CD4-positive, alpha-beta T cell treated with Interferon gamma for 1 hour (primary cell): ENCODE data around the gene ROBO2.

ENCODE experiments used
- DNase-seq: peaks from one replicate; pipeline ENCODE4 v3.0.0-alpha.2; 2020

Gene ROBO2

DNA sequence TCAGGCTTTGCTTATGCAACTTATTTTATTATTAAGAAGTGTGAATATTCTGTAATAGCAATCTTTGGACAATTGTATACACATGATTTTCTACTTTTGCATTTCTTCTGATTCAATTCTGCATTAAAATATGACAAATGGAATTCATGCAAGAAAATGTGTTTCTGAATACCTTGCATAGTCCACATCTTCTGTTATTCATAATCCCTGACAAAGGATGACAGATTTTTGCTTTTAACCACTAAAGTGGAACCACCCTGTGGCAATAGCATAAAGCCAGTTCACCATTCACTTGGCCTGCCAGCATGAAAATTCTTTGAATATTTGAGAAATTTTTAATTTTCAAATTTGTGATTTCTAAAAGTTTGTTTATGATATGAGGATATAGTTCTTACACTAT lies 397.0 kb downstream of the ROBO2 start:
- DNase-seq: no peak

DNA sequence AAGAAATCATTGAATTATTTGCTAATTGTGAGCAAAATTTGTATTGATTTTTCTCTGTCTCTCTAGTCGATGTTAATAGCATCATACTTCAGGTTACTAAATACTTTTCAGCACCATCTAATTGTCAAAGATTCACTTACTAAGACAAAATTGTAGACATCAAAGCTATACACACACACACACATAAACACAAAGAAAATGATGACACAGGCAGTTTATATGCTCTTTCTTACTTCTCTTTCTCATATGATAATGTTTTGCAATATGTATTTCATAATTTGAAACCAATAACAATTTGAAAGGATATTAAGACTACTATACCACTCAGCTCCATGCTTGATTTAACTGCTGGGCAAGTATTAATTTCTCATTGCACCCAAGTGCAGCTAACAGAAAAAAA lies 406.2 kb downstream of the ROBO2 start:
- DNase-seq: no peak

DNA sequence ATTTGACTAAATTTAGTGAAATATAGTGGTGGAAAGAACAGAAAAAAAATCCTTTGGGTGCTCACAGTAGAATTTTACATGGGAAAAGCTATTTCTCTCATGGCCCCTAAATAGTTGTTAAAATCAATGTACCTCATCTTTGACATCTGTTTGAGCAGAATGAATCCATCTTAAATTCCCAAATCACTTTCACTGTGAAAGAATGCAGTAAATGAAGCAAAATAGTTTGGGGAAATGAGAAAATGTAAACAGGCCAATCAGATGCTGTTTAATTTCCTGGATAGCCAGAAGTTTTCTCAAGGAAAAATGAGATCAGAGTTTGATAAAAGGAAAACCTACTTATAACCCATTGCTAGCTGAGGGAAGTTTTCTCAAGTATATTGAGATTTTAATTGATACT lies 406.9 kb downstream of the ROBO2 start:
- no peak for DNase-seq

DNA sequence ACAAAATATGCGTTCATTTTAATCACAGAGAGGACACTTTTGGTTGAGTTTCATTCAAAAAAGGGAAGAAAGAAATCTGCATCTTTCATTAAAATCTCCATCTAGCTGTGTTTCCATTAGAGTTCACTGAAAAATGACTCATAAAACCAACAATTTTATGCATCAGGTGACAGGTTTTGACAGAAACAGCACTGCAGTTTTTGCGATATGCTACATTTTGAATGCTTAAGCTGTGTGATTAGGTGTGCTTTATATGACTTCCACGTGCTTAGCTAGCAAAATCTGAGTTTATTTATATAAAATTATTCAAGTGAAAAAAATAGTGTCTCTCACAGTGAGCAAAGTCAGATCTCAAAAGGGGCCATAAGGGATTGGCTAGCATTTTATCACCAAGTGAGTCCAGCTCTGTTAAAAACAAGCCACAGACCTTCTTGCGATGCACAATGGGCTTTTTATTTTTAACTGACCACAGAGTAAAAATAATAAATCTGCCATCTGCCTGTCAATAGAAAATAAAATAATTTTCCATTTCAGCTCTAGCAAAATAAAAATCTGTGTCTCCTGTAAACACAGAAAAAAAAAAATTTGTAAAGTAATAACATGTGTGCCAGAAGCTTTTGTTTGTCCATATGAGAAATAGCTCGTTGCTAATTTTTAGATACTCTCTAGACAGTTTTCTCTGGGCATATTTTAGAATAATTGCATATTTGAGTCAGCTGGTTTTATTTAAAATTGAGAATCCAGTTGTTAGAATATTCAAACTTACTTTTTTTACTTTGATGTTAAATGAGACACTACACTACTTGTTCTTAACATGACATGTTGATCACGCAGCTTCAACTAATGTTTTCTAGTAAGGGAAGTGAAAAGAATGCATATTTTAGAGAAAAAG lies 409.8 kb downstream of the ROBO2 start:
- DNase-seq: no peak

DNA sequence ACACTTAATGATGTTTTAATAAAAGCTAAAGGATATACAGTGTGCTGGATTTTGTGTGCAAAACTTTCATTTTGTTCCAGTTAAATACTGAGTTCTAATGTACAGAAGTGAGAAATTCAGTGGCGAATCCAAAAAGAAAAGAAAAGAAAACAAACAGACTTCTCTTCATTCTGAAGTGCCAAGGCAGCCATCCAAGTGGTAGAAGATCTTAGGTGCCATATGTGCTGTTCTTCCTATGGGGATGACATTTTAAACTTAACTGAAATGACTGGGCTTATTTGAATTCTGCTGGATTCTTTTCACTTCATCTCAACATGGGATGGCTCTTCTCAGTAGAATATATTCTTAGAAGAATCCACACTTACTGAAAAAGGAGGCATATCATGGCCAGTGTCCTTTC lies 416.5 kb downstream of the ROBO2 start:
- no peak for DNase-seq

DNA sequence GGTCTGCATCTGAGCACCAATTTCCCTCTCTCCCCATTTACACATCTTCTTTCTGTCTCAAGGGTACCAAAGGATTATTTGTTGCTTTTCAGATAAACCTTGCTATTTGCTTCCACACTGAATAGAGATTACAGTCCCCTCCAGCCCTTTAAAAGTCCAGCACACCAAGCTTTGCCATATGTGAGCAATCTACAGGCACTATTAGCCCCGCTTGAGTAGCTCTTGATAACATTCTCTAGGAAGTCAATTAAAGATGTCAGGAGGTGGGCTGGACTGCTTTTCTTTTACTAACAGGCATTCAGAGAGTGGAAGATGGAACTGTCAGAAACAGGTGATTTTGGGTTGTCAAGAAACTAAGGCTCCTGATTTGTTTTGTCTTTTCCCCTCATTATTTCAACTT lies 417.0 kb downstream of the ROBO2 start:
- no peak for DNase-seq

DNA sequence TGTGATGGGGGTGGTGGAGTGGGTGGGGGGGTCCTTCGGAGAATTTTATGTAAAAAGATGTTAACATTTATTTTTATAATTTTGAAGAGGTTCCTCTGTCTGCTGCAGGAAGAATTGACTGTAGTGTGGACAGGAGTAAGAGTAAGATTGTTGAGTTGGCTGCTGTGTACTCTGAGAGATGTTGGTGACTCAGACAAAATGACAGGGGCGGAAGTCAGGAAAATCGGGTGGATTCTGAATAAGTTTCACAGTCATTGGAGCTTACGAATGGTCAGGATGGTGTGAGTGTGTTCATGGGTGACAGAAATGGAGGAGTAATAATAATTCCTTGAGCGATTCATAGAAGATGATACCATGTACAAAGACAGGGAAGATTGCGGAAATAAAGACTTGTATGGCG lies 420.0 kb downstream of the ROBO2 start:
- no peak for DNase-seq

DNA sequence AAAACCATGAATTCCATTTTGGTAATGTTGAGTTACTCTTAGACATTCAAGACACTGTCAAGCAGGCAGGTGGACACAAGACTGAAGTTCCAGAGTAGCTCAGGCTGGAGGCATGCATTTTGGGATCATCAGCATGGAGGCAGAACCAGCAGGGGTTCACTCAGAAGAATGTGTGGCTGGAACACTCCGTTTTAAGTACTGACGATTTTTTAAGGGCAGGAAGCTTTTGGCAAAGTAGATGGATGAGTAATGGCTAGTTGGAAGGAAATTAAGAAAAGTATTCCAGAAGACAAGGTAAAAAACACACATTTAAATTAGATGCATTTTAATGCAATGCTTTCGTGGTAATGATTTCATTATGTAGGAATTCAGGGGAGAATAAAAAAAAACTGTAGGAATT lies 420.4 kb downstream of the ROBO2 start:
- no peak for DNase-seq

DNA sequence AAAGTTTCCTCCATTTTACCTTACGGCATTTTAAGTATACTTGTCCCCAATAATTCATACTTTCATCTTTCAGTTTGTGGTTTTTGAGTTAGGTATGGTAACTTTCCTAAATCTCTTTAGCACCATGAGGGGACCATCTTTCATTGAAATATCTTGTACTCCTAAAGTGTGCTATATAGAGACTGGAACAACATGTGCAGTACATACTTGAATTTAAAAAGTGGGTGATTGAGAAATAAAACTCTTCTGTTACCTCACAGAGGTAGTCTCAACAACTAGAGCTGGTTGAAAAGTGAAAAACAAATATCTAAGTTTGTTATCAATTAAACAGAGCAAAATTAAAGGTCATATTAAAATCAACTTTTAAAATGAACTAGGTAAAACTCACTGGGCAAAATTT lies 423.1 kb downstream of the ROBO2 start:
- no peak for DNase-seq

DNA sequence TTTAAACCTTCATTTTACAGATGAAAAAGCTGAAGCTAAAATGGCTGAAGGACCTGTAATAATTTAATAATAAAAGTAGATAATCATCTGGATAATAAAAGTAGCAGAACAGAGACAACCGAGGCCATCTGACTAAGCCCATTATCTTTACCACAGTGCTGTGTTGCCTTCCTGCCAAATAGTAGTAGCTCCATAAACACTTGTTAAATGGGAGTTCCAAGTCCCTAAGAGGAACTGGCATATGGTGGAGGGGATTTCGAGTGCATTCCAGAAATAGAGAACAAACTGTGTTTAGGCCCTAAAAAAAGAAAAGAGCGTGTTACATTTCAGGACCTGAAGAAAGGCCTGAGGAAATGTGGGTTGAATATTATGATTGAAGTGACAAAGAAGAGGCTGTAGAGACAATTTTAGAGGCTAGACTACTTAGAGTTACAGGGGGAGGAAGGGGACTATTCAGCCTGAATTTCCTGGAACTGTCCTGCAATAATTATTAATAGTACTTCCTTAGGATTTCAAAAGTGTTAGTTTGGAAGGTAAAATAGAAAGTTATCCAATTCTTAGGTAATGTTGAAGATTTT lies 424.3 kb downstream of the ROBO2 start:
- no peak for DNase-seq

DNA sequence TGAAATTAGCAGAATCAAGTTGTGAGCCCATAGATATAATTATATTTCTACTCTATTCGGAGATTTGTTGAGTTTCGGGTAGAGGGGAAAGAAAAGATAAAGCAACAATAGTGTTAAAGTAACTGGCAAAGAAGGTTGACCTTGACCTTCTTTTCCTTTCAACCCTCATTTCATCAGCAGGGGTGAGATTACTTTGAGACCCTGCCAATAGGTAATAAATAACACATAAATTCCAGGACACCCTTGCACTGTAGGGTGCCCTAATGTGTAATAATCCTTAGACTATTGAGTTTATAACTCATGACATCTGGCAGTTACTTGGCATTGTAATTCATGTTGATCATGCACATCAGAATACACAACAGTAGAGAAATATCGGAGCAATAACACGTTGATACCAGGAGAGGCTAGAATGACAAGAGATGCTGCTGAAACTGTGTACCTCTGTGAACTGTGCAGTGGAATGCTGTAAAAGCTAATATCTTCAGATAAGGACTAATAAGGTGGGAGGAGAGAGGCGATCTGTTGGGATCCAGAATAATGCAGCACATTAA lies 426.7 kb downstream of the ROBO2 start:
- DNase-seq: no peak

DNA sequence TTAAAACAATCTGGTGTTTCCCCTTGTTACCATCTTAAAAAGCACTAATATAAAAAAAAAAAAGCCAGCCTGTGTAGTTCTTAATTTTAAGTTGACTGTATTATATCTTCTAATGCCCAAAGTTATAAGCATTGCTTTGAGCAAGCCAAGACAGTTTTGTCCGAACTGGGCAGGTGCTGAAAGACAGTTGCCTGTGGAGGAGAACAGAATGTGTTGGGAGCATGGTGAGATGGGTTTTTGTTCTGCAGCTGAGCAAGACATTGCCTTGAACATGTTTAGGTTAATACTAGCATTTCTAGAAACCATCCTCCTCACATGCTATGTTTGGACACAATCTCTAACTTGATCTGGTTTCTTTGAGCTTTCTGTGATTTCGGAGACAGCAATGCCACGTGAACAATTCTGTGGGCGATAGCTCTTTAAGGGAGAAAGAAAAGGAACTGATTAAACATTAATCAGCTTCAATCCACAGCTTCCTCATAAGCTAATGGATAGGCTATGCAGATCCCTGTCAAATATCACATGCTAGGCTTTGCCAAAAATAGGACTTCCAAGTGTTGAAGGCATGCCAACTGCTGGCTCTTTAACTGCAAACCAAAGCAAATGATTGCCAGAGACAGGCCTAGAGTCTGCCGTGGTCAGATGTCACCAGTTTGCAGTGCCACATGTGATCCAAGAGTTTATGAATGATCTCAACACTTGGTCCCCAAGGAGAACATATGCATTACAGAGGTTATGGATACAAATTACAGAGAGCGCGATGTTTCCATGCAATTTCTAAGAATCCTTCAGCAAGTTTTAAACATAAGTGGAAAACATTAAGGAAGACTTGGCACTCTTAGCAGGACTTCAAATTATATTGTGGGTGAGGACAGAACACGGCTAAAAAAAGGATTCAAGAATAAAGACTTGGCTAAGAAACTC lies 428.1 kb downstream of the ROBO2 start:
- no peak for DNase-seq

DNA sequence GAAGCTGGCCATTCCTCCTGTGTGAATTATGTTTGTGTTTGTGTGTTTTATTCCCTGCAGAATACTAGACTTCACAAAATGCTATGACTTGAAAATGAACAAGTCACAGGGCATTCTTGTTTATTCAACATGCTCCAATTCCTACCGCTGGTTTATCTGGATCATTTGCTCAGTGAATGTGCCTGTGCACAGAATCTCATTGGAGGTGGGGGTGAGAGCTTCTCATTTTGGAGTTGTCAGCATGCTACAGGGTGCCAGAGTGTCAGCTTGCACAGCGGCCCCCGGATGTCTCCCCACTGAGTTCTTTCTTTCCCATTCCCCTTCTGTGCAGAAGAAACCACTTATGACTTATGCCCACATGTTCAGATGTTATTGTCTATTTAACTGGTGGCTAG lies 428.7 kb downstream of the ROBO2 start:
- DNase-seq: no peak

DNA sequence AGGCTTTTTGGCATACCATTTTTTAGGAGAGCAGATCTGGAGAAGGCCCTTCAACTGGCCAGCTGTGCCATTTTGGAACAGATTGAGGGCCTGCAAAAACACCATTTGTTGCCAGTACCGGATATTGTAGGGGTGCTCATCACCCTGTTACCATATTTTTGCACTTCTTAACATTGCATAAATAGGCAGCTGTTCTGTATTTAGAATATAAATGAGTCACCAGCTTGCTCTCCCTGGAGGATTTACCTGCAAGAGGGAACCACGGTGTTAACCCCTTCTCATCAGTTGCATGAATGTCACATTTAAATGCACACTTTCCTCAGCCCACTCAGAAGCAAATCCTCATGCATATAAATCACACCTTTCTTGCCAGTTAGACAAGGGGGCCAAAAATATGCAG lies 435.6 kb downstream of the ROBO2 start:
- no peak for DNase-seq

DNA sequence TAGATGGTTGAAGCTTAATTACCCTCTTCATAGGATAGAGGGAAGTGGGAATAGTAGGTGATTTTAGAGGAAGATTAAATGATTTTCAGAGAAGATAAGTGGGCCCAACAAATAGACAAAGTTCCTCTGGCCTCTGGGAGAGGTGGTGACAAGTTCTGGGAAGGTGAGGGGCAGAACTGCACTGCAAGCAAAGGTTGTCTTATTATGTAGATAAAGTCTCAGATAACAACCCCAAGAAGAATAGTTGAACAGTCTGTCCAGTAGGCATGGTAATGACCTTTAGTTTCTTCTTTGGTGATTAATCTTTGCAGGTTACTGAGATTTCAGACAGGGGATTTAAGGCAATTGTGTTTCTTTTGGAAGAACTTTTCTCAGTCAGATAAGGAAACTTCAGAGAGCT lies 439.1 kb downstream of the ROBO2 start:
- no peak for DNase-seq

DNA sequence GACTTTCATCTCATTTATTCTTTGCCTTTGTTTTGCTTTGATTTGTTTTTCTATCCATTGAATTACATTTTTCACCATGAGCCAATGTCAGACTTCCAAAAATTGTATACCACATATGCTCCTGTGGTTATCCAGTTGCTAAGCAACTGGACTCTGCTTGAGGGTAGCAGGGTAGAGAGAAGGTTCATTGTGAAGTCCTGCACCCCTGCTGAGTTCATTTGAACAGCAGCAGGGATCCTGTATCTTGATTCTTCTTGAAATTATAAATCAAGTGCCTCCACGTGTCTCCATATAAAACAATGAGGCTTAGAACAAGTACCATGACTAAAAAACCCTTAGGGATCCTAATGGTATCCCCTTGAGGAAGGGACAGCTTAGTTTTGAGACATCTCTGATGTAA lies 449.3 kb downstream of the ROBO2 start:
- DNase-seq: no peak

DNA sequence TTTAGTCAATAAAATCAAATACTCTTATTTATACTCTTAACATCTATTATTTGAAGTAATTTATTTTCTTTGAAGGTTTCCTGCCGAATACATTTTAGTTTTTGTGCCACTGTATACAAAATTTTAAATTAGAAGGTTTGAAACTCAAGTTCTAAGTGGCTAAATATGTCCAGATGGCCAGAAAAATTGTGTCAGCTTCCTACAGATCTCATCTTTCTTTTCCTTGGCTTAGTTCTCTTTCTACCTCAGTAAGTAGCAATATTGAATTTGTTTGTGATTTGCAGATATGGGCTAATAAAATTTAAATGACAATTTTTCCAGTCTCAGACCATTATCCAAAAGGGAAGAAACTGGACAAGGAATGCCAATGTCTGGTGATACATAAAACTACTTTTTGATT lies 452.1 kb downstream of the ROBO2 start:
- DNase-seq: no peak

DNA sequence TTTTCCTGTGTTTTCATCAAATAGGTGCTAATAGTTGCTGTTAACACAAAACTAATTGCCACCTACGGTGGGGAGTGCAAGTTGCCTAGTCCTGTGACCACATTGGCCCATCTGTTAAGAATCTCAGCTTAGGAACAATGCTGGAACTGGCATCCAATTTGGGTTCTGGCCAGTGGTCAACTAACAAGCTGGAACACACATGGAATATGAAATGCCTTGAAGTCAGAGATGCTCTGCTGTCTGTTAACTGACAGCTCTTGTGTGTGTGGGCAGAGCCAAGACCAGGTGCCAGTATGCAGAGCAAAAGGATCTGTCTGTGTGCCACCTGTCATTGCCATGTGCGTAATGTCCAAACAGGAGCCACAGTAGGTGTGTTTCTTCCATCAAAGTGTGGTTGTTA lies 460.8 kb downstream of the ROBO2 start:
- no peak for DNase-seq

DNA sequence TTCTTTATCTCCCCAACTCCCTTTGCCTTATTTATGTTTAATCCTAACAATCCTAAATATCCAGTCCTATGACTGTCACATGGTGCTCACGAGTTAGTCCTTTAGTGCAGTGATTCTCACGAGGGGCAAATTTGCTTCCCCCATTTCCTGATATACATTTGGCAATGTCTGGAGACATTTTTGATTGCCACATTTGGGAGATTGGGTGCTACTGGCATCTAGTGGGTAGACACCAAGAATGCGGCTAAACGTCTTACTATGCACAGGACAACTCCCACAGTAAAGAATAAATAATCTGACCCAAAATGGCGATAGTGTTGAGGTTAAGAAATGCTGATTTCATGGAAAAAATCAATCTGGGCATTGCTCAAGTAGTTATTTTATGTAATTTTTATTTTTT lies 466.5 kb downstream of the ROBO2 start:
- DNase-seq: no peak

DNA sequence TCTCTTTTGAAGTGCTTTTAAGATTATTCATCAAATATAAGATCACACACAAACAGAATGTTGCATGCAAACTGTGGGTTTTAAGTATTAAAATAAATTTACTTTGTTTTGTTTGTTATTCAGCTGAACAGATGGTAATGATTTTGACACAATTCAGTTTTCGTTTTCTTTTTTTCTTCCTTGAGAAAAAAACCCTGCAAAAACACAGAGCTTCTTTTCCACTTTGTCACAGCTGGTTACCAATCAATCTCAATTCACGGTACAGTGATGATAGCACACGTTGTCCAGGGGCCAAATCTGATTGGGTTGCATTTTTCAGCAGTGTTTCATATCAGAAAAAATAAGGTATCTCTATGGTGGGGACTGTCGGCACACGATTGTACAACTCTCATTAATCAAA lies 473.6 kb downstream of the ROBO2 start:
- DNase-seq: no peak

DNA sequence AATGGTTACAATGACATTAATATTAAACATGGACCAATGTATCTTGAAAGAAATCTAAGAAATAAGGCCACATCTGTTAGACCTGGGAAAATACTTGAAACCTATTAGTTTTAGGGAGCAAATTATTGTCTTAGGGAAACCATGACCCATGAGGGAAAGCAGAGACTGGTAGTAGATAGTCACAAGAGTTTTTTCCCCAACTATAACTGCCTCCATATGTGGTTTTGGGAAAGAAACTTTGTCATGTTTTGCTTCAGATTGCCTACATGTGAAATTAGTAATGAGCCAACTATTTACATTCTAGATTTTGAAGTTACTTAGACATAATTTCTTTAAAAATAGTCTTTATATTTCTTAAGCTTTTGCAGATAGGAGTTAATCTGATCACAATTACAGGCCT lies 474.9 kb downstream of the ROBO2 start:
- no peak for DNase-seq

DNA sequence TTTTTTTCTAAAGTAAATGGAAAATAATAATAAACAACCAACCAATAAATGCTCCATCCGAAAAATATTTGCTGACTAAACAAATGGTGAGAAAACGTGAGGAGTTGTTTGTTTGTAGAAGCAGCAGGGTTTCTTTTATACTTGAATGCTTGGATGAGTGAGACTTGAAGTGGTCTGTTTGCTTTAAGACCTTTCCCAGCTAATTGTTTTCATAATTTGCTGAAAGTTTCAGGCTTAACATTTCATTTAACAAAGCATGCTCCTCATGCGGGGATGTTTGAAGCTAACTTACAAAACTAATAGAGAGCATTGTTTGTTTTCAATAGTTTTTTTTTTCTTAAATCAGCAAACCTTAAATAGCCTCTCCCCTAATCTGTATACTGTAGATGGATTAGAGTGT lies 484.6 kb downstream of the ROBO2 start:
- no peak for DNase-seq

DNA sequence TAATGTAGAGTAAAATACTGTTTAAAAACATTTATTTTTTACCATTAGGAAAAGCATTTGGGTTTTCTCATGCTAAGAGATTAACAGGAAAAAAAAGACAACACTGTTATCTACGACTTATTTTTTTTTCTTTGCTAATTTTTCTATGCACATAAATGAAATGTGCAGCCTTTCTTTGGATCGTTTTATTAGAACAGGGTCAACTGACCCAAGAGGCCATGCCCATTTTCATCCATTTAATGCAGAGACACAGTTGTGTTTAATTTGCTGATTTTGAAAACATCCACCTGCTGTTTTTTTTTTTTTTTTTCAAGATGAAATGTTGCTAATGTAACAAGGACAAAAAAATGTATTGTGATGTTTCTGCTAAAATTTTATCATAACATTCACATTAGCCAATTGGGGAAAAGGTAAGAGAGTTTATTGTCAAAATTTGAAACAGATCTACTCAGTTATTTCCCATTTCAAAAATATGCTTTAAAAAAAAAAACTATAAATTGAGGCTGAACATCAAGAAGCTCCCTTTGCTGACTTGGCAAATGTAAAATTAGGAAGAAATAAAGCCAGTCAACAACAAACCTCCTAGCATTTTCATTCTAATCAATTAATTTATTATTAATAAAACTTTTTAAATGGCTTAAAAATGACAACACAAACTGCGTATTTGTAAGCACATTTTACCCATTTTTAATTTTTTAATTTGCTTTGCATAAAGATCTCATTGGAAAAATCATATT lies 485.2 kb downstream of the ROBO2 start:
- no peak for DNase-seq
